ENCODE measurements around the gene CELF2. TPM values are rescaled to one million over a fixed set of nuclear protein-coding genes. Genes with fewer than 3 reads are reported as not detected.

Gene CELF2
- polyA plus RNA-seq, 1 donor from 2014 or later, result 55.5 TPM

- no peaks in the 10 kb centered on the region for H4K20me1 ChIP-seq (ENCODE audit: insufficient read depth)
- no peak overlapping the region for H3K4me3 ChIP-seq (ENCODE audit: low read length)
- no peaks in the 10 kb centered on the region for H3K79me2 ChIP-seq (replicated peaks; ENCODE audit: insufficient read depth, low read length)
Measured at GRCh38 chr10:11118686-11119085, 101.0 kb downstream of the CELF2 start.

GRCh38 chr10:11119843-11120242, 102.2 kb downstream of the CELF2 start:
- H3K4me3 ChIP-seq (ENCODE audit: low read length), result no peak overlapping the region
- no peak overlapping the region for H3K27ac ChIP-seq (ENCODE audit: low read length)
- H3F3A ChIP-seq (ENCODE audit: insufficient read depth, low read length, poor library complexity, severe bottlenecking), result peaks cover 4% of the 10 kb centered on the region
- no peaks in the 10 kb centered on the region for H3K36me3 ChIP-seq (ENCODE audit: insufficient read depth, low read length)
- no peaks in the 10 kb centered on the region for H4K20me1 ChIP-seq (ENCODE audit: insufficient read depth)
- H3K9me2 ChIP-seq (ENCODE audit: insufficient read depth, low read length), result no peaks in the 10 kb centered on the region
- no peaks in the 10 kb centered on the region for H3K79me2 ChIP-seq (replicated peaks; ENCODE audit: insufficient read depth, low read length)
- H3K9me3 ChIP-seq (ENCODE audit: low read length), result no peaks in the 10 kb centered on the region
- H3K27me3 ChIP-seq (ENCODE audit: insufficient read depth, low read depth, low read length), result no peaks in the 10 kb centered on the region
- H2AFZ ChIP-seq (ENCODE audit: low read depth, low read length), result no peak overlapping the region
- H3K9ac ChIP-seq (ENCODE audit: low read length), result no peak overlapping the region
- no peak overlapping the region for H3K4me2 ChIP-seq (ENCODE audit: low read length)
- TF ChIP-seq MXI1 (conservative IDR thresholded peaks at IDR 0.05; ENCODE audit: poor library complexity, severe bottlenecking), result no peak
- TF ChIP-seq RAD21 (conservative IDR thresholded peaks at IDR 0.05), result no peak
- TF ChIP-seq REST (IDR thresholded peaks at IDR 0.05; ENCODE audit: borderline replicate concordance), result no peak
- TF ChIP-seq CTCF (IDR thresholded peaks at IDR 0.05; ENCODE audit: poor library complexity, severe bottlenecking), result no peak
- TF ChIP-seq EZH2 (IDR thresholded peaks at IDR 0.05; ENCODE audit: borderline replicate concordance, insufficient read depth, low read length, poor library complexity, severe bottlenecking), result no peak
- TF ChIP-seq SMC3 (conservative IDR thresholded peaks at IDR 0.05; ENCODE audit: poor library complexity), result no peak

More at GRCh38 chr10:11118686-11119085, 101.0 kb downstream of the CELF2 start:
- Histone ChIP-seq H3K4me2 (ENCODE audit: low read length) (no peak overlapping the region), H3F3A (ENCODE audit: insufficient read depth, low read length, poor library complexity, severe bottlenecking) (peaks cover 4% of the 10 kb centered on the region), H2AFZ (ENCODE audit: low read depth, low read length) (no peak overlapping the region), H3K9me2 (ENCODE audit: insufficient read depth, low read length) (no peaks in the 10 kb centered on the region), H3K27ac (ENCODE audit: low read length) (no peak overlapping the region), H3K27me3 (ENCODE audit: insufficient read depth, low read depth, low read length) (no peaks in the 10 kb centered on the region), H3K9ac (ENCODE audit: low read length) (no peak overlapping the region), H3K9me3 (ENCODE audit: low read length) (no peaks in the 10 kb centered on the region), H3K36me3 (ENCODE audit: insufficient read depth, low read length) (no peaks in the 10 kb centered on the region)
- TF ChIP-seq RAD21 (conservative IDR thresholded peaks at IDR 0.05), result no peak
- no peak for TF ChIP-seq POLR2AphosphoS5 (IDR thresholded peaks at IDR 0.05)
- TF ChIP-seq SMC3 (conservative IDR thresholded peaks at IDR 0.05; ENCODE audit: poor library complexity), result no peak
- no peak for TF ChIP-seq TAF1 (IDR thresholded peaks at IDR 0.05; ENCODE audit: low read depth)
- no peak for TF ChIP-seq MXI1 (conservative IDR thresholded peaks at IDR 0.05; ENCODE audit: poor library complexity, severe bottlenecking)
- TF ChIP-seq REST (IDR thresholded peaks at IDR 0.05; ENCODE audit: borderline replicate concordance), result no peak
- TF ChIP-seq CTCF (IDR thresholded peaks at IDR 0.05; ENCODE audit: poor library complexity, severe bottlenecking), result no peak
- TF ChIP-seq EZH2 (IDR thresholded peaks at IDR 0.05; ENCODE audit: borderline replicate concordance, insufficient read depth, low read length, poor library complexity, severe bottlenecking), result no peak
- no peak for TF ChIP-seq EP300 (conservative IDR thresholded peaks at IDR 0.05; ENCODE audit: poor library complexity, severe bottlenecking)
